IPS-NIHi7 (cell line): Measurements from ENCODE around the gene LHFPL3.
"Not testable (repeated sequence)": the region's sequence is repeated elsewhere in the genome, so short reads cannot be mapped to it uniquely, and the experiment has no call there.

ENCODE experiments used
- DNase-seq: peaks from one replicate; pipeline ENCODE4 v3.0.0; 2012; ENCODE audit warnings: mixed read lengths; ENCODE audit errors: extremely low spot score

The LHFPL3 gene

DNA sequence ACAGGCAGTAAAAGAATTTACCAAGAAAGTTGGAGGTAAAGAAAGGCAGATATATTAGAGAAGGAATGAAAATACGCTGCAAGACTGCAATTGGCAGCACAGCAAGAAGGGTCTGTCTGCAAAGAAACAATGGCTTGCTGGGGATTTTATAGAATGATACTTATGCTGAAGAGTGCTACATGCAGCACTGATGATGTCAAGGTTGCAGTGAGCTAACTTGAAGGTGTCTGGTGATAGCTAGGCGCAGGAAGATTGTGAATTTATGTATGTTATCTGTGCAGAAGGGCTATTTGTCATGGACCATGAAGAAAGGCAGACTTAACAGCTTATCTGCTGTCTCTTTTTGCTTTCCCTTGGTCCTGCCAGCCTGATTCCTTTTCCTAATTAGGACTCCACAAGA lies 366.3 kb downstream of the LHFPL3 start:
- DNase-seq = no peak

- no peak for DNase-seq
Observed at GRCh38 chr7:104695563-104695962, 367.2 kb downstream of the LHFPL3 start.

GRCh38 chr7:104700336-104700735 lies 371.9 kb downstream of the LHFPL3 start:
- DNase-seq = no peak

- DNase-seq = not testable (repeated sequence)
Observed at GRCh38 chr7:104721027-104721426, 392.6 kb downstream of the LHFPL3 start.

DNA sequence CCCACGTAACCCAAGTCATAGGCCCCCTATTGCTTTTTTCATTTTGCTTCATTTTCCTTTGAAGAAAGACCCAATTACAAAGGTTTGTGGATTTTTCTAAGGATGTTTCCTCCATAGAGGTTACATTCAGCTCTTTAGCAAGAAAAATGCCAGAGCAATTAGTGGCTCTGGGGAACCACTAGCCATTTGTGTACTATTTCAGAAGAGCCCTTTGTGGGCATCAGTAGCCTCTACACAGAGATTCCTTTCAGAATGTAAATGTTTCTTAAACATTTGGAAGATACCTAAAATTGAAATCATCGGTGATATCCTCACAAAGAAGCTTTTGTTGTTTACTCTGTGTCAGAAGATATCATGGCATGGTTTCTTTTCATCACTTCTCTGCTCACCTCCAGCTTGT lies 394.6 kb downstream of the LHFPL3 start:
- DNase-seq = no peak

GRCh38 chr7:104758504-104758903 lies 430.1 kb downstream of the LHFPL3 start:
- DNase-seq = no peak

- no peak for DNase-seq
Observed at GRCh38 chr7:104761892-104762291, 433.5 kb downstream of the LHFPL3 start.

DNA sequence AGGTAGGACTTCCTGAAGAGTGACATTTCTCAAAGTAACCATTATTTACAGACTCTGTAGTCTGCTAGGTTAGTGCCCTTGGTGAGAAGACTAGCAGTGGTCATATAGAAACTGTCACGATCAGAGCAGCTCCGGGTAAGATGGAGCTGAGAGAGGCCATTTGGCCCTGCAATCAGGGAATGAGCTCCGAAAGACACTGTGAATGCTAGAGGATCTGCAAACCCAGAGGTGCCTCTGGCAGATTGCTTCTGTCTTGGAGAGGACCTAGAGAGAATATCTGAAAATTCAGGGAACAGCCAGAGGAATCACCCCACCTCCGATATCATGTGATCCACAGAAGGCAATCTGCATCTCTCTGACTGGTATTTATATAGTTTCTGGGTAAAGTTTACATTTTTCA lies 438.7 kb downstream of the LHFPL3 start:
- no peak for DNase-seq

GRCh38 chr7:104767826-104768536 lies 439.6 kb downstream of the LHFPL3 start:
- peak; percentile 35 for DNase-seq

- peak; percentile 73 for DNase-seq
Observed at GRCh38 chr7:104772405-104773345, 444.3 kb downstream of the LHFPL3 start.

DNA sequence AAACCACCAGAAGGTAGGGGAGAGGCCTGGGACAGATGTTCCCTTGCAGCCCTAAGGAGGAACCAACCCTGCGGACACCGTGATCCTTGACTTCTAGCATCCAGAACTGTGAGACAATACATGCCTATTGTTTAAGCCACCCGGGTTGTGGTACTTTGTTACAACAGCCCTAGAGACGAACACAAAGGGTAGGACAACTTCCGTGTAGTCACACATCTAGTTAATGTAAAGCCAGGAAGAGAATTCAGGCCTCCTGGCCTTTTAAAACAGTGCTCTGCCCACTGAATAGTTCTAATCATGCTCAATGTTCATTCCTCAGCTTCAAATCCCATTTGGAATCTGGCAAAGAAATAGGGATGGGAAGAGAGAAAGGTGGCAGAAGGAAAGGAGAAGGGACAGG lies 445.4 kb downstream of the LHFPL3 start:
- no peak for DNase-seq

DNA sequence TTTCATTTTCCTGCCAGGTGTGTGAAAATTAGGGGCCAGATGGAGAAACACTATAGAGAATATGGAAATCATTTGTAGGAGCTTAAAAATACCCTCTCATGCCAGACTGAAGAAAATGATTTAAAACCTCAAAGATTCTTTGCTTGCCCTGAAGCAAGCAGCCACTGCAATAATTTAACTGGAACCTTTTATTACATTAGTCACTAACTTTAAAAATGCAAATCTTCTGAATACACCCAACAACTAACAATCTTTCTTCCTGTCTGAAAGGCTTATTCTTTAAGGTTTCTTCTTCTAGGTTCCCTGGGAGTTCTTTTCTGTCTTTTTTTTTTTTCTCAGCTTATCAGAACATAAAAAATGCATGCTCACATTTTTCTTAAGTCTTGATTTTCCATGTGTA lies 447.1 kb downstream of the LHFPL3 start:
- DNase-seq = no peak

DNA sequence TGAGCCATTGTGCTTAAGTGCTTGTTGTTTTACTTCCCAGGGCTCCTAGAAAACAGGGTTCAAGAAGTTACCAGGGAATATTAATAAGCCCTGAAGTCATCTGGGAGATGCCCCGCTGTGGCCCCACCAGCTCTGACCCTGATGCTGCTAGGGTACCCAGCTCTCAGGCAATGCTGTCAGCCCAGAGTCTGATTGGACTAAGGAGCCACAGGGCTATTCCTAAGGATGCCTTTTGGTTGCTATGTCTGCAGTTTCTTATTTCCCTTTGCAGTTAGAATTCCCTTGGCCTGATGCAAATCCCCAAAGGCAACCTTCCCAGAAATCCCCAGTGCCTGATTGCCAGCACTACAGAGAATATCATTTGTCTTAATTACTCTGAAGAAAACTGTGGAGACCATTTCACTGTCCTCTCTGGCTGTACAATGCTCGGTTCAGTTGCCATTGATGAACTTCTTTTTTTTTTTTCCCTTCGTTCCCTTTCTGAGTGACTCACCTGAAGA lies 448.9 kb downstream of the LHFPL3 start:
- DNase-seq = no peak

DNA sequence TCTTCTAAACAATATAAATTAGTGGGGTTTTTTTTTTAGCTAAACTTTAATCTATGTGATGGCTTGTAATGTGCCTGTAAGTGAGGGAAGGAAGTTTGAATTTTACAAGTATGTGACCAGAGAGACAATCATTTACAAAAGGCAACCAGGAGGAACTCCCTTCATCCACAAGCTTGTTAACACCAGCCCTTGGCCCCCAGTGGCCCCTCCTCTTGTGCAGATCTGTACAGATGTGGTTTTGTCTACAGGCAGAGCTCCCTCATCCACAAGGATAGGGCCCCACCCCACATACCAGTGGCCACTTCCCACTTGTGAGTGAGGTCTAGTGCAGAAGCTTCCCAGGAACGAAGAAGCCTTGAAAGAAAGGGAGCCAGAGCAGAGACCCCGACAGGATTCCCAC lies 451.5 kb downstream of the LHFPL3 start:
- no peak for DNase-seq

- DNase-seq = no peak
Observed at GRCh38 chr7:104784686-104785085, 456.3 kb downstream of the LHFPL3 start.

DNA sequence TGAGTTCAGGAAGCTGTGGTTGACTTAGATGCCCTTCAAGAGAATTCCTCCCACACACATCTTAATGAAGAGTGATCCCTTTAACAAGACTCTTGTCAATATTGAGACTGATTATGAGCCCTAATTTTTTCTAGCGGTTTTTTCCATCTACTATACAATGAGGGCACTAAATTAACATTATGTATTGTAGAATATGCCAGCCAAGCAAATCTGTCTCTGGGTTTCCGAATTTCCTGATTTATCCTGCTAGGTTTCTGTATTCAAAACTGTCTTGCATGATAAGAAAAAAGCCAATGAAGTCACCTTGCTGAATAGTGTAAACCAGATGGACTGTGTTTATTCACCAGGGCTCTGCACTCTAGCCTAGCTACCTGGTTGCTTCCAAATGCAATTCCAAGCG lies 461.4 kb downstream of the LHFPL3 start:
- no peak for DNase-seq

DNA sequence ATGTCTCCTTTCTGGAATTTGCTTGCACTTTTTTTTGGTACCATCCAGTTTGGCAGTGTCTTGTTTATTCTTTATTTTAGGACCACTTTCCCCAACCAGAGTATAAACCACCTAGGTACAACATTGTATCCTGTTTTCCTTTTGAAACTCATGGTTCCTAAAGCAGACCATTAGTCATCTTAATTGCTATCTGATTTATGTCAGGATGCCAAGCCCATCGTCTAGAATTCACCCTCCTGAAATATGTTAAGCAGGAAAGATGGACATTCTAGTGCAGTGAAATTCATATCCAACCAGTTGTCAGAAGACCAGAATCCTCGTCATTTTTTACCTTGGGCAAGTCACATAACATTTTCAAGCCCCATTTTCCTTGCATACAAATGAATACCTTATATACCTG lies 462.0 kb downstream of the LHFPL3 start:
- DNase-seq = no peak

GRCh38 chr7:104791080-104791479 lies 462.7 kb downstream of the LHFPL3 start:
- no peak for DNase-seq

DNA sequence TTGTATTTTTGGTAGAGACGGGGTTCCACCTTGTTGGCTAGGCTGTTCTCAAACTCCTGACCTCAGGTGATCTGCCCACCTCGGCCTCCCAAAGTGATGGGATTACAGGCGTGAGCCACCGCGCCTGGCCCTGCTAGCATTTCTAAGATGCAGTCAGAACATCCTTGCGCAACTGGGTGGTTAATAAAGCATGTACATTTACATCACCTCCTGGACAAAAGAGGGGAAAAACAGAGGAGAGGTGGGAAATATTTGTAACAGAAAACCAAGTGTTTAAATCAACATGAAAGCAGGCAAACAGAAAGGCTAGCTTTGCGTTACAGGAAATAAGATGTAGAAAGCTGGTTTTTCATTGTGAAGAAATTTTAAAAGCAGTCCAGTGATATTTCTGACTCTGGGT lies 464.7 kb downstream of the LHFPL3 start:
- no peak for DNase-seq

DNA sequence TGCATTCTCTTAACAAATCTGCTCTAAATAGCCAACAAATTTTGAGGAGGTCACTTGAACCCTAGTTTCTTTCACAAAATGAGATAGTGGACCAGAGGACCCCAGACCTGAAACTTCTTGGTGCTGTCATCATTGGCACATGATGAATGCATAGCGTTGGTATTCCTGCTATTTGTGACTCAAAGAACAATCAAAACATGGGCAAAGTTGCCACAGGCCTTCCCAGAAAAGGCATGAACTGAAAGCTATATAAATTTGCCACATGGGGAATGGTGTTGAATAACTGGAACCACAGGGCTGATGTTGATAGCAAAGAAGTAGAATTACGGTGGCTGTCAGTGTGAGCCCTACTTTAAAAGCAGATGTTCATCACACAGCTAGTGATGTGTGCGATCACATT lies 465.8 kb downstream of the LHFPL3 start:
- DNase-seq = no peak

- DNase-seq = no peak
Observed at GRCh38 chr7:104794589-104794988, 466.2 kb downstream of the LHFPL3 start.

GRCh38 chr7:104795086-104795485 lies 466.7 kb downstream of the LHFPL3 start:
- DNase-seq = no peak
